Measurements from ENCODE around the gene ST14. TPM values are rescaled to one million over a fixed set of nuclear protein-coding genes. Genes with fewer than 3 reads are reported as not detected.

The ST14 gene
- total and polyA plus RNA-seq, 2 donors (not counting 3 experiments of a cell fraction or from before 2014, with no cell fraction given) = 0.08 TPM; not detected in 1

- dilution Hi-C loops (cut with MboI; ENCODE audit: extremely low pct_ligation_motif_present, low sequenced_read_pairs) = no loop called here
- BruUV-seq (replicated peaks) = no TSS peak
- intact Hi-C loops (cut with micrococcal nuclease) = no loop called here
- TF ChIP-seq MAX (IDR thresholded peaks at IDR 0.05; ENCODE audit: insufficient read depth, insufficient read length) (no peak), CTCF (IDR thresholded peaks at IDR 0.05; ENCODE audit: extremely low read depth in 1 of 2, insufficient read depth in 1 of 2, low read depth in 1 of 2, low read length in 2 of 2) (no peak), EZH2 (IDR thresholded peaks at IDR 0.05; ENCODE audit: borderline replicate concordance, low read depth, low read length, severe bottlenecking) (no peak), POLR2AphosphoS5 (IDR thresholded peaks at IDR 0.05; ENCODE audit: insufficient read depth, low read depth, low read length) (no peak), POLR2A (IDR thresholded peaks at IDR 0.05; ENCODE audit: low read depth, low read length) (no peak), MYC (IDR thresholded peaks at IDR 0.05; ENCODE audit: low read depth, low read length) (no peak), FOS (IDR thresholded peaks at IDR 0.05; ENCODE audit: borderline replicate concordance, insufficient read depth, low read length) (no peak), GATA2 (IDR thresholded peaks at IDR 0.05; ENCODE audit: insufficient read depth, insufficient read length, low read depth, low read length) (no peak), JUN (IDR thresholded peaks at IDR 0.05; ENCODE audit: borderline replicate concordance, insufficient read depth, insufficient read length, low read depth) (no peak)
- POLR2A ChIA-PET = interaction anchor here (0.8 kb wide), 1 partner anchor 142 kb away, joined by 6 read pairs; the partner anchor contains the start of gene PRDM10
- Histone ChIP-seq H4K20me1 (replicated peaks; ENCODE audit: control insufficient read depth, extremely low read depth, insufficient read depth, low read length) (no peaks in the 10 kb centered on the region), H3K9me3 (replicated peaks; ENCODE audit: control insufficient read depth, insufficient read depth, low read length) (no peaks in the 10 kb centered on the region), H3K79me2 (ENCODE audit: control insufficient read depth, insufficient read depth, low read length) (no peaks in the 10 kb centered on the region), H3K4me3 (replicated peaks in 1 of 3; ENCODE audit: insufficient read depth in 1 of 3, low read depth in 1 of 3, low read length in 3 of 3) (no peak overlapping the region), H3K9me1 (replicated peaks; ENCODE audit: control insufficient read depth, extremely low read depth, insufficient read depth, low read length) (no peaks in the 10 kb centered on the region), H2AFZ (ENCODE audit: low read depth, low read length) (no peak overlapping the region), H3K4me1 (ENCODE audit: control insufficient read depth, extremely low read depth, insufficient read depth, low read length) (peaks cover 6% of the 10 kb centered on the region), H3K9ac (replicated peaks; ENCODE audit: extremely low read depth, insufficient read depth, low read length) (no peak overlapping the region), H3K36me3 (ENCODE audit: control insufficient read depth in 2 of 2, extremely low read depth in 1 of 2, insufficient read depth in 2 of 2, low read length in 2 of 2) (peaks cover 14 to 26% of the 10 kb centered on the region in 2 experiments), H3K27ac (ENCODE audit: insufficient read depth, low read depth, low read length) (no peak overlapping the region), H3K27me3 (ENCODE audit: control insufficient read depth in 2 of 2, insufficient read depth in 2 of 2, low read length in 2 of 2) (no peaks in the 10 kb centered on the region), H3K4me2 (ENCODE audit: insufficient read depth, low read length) (no peak overlapping the region)
- DNase-seq (ENCODE audit: low read depth, low spot score) (no peak), FAIRE-seq (no peak)
- CTCF ChIA-PET = interaction anchor here (0.7 to 3.8 kb wide), 14 partner anchors 9 to 264 kb away, joined by 3 to 77 read pairs (median 6); partner anchors contain the start of gene NFRKB
These were observed 14.2 kb upstream of the ST14 start for GRCh38 chr11:130145311-130145812.
